Measurements from ENCODE around the gene RNF8.
"Not testable (repeated sequence)": the region's sequence is repeated elsewhere in the genome, so short reads cannot be mapped to it uniquely, and the experiment has no call there.

RNF8 gene

DNA sequence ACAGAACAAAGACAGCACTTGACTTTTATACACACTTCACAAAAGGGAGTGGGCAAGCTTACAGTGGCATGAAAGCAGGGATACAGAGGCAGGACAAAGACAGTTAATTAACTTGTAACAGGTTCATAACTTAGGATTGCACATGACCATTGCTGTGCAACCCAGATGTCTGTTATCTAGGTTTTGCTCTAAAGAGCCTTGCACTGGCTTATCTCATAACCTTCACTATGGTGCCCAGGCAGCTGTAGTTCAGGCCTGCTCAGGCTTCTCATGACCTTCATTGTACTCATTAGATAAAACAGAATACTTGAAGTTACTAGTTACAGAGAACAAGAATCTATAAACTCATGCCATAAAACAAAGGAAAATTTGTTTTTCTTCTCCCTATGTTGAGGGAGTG, 47.9 kb downstream of the RNF8 start:
- DNase-seq: not testable (repeated sequence)

DNA sequence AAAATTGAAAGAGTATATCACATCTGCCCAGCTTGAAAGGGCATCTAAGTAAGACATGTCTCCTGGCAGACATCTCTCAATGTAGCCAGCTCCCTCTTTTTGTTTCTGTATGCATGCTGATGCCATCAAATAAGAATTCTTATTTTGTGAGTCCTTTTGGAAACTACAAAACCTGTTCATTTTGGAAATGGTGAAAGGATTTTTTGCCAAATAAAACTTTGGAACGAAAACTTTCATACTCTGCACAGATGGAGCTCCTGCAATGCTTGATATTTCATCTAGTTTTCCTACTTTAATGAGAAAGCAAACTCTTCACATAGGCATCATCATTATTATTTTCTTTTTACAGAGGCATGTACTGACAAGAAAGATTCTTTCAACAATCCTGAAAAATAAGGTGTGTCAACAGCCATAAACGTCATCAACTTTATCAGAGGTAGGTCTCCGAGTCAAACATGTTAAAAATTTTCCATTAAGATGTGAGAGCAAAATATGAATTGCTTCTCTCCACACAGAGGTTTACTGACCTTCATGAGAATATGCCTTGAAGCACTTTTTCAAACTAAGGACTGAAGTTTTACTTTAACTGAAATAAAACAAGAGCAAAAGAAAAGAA, 53.1 kb downstream of the RNF8 start:
- no peak for DNase-seq

DNA sequence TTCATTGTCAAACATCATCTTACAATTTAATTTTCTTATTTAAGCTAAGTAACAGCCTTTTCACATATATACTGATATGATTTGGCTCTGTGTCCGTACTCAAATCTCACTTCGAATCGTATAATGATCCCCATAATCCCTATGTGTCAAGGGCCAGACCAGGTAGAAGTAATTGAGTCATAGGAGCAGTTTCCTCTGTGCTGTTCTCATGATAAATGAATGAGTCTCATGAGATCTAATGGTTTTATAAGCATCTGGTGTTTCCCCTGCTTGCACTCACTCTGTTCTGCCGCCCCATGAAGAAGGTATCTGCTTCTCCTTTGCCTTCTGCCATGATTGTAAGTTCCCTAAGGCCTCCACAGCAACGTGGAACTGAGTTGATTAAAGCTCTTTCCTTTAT, 54.2 kb downstream of the RNF8 start:
- no peak for DNase-seq

DNA sequence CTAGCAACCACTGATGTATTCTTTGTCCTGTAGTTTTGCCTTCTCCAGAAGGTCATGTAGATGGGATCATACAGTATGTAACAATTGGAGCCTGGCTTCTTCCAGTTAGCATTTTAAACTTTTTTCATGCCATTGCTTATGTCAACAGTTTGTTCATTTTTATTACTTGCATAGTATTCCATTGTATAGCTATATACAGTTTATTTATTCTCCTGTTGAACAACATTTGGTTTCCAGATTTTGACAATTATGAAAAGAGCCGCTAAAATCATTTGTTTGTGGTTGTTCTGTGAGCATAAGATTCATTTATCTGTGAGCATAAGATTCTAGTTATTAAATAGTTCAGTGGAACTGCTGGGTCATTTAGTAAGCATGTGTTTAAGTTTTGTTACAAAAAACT, 55.7 kb downstream of the RNF8 start:
- DNase-seq: no peak

DNA sequence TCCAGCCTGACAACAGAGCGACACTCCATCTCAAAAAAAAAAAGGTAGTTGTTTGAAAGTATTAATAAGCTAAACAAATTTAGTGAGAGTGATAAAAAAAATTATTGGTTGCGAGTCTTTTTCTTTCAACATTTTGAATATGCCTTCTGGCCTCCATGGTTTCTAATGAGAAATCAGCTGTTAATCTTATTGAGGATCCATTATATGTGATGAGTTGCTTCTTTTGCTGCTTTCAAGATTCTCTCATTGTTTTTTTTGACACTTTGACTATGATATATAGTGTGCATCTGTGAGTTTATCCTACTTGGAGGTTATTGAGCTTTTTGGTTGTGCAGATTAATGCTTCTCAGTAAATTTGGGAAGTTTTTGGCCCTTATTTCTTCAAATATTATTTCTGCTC, 63.6 kb downstream of the RNF8 start:
- DNase-seq: no peak

DNA sequence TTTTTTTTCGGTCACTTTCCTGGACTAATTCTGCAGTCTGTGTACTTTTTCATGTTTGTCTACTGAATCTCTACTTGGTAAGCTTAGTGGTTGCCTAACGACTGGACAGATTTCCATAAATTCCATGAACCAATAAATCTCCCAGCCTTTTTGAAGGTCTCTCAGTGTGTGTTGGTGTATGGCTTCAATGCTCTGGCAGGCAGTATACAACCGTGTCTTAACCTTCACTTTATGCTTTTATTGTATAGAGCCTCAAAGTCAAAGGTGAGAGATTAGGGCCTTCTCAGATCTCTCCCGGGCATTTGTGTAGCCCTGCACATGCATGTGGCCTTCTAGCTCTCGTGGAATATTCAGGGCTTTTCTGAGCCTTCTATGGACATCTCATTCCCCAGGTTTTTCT, 64.9 kb downstream of the RNF8 start:
- DNase-seq: no peak

DNA sequence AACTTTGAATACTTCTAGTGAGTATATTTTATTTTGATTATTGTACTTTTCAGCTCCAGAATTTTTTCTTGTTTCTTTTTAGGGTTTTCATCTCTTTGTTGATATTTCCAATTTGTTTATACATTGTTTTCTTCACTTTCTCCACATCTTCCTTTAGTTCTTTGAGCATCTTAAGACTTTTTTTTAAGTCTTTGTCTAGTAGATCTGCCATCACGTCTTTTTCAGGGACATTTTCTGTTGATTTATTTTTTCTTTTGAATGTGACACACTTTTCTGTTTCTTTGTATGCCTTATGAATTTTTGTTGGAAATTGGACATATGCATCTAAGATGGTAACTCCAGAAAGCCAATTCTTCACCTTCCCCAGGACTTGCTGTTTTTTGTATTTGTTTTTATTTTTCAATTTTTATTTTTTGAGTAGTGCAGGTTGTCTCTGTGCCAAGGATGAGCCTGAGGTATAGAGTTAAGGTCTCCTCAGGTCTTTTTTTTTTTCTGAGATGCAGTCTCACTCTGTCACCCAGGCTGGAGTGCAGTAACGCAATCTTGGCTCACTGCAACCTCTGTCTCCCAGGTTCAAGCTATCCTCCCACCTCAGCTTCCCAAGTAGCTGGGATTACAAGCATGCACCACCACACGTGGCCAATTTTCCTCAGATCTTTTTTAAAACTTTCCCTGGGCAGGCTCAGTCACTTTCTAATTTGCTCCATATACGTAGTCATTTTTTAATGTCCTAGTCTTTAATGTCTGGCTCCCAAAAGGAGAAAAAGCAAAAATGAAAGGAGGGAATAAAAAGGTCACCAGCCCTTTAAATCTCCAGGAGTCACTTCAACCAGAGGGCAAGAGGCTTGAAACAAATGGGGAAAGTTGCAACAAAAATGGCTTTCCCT, 72.5 kb downstream of the RNF8 start:
- DNase-seq: no peak

DNA sequence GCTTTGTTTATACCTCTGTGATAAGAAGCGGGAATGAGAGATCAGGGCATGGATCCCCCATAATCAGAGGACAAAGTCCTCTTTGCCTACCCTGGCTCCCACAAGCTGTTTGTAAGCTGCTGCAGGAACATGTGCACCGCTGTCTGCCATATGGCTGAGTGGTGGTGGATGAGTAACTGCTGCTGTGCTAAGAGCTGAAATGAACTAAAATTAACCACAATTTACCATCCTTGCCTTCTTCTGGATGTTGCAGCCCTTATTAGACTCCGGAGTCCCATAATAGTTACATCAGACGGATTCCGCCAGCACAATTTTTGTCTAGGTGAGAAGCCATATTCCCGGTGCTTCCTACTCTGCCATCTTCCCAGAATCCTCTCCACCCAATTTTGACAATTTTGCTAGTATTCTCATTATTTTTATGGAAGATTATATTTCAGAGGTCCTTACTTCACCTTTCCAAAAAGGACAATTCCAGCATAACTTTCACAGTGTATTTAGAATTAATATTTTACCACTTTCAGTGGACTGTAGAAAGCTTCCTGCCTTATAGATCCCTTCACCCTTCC, 73.2 kb downstream of the RNF8 start:
- DNase-seq: no peak

DNA sequence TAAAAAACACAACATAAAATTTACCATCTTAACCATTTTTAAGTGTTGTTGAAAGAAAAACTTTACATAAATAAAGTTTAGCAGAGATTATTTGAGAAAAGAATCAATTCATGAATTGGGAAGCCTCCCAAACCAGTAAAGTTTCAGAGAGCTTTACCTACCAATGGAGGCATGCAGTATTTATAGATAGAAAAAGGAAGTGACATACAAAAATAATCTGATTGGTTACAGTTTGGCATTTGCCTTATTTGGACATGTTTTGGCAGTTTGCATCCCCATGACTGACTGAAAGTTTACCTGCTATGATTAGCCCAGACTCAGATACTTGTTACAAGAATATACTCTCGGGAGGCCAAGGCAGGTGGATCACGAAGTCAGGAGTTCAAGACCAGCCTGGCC, 75.6 kb downstream of the RNF8 start:
- DNase-seq: no peak

DNA sequence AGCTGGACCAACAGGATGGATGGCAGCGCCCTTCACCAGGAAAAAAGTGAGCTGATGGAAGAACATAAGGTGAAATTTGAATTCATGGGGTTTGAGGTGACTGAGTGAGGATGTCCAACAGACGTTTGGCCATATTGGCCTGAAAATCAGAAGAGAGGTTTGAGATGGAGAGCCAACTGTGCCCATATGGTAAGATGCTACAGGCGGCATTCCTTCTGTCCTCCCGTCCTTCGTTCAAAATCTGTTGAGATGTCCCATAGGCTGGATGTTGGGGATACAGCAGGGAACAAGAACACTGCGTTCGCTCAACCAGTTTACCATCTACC, 78.8 kb downstream of the RNF8 start:
- no peak for DNase-seq

DNA sequence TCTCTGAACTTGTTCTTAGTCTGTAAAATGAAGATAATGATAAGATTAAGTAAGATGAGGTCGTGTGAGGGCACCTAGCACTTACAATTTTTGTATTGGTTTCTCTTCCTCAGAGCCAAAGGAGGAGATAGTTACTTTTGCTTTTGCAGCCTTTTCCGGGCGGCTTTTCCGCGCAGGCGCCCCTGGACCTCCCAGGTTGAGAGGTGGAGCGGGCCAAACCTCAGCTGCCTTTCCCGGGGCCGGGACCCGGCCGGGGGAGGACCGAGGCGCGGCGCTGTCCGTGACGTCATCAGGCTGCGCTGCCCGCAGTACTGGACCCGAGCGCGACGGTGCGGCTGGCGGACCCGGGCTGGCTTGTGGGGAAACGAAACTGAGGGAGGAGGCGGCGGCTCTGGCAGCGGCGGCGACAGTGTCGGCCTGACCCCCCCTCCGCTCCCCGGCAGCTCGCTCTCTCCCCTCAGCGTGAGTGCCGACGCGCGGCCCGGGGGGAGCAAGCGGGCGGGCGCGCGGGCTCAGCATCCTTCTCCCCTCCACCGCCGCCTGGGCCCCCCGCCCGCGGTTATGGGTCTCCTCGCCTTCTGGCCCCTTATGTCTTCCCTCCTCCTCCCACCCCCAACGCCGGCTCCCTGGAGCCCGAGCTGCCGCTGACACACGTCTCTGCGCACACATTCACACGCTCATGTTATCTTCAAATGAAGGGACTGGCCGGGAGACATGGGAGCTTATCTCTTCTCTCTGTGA, 79.3 kb downstream of the RNF8 start, which contains the start of gene CMTR1:
CMTR1 (plus strand) TSS at position 306 of the 741 bp plus-strand sequence. CDS start 2,409 bp downstream, outside the sequence.
- DNase-seq: peak; percentile 99

DNA sequence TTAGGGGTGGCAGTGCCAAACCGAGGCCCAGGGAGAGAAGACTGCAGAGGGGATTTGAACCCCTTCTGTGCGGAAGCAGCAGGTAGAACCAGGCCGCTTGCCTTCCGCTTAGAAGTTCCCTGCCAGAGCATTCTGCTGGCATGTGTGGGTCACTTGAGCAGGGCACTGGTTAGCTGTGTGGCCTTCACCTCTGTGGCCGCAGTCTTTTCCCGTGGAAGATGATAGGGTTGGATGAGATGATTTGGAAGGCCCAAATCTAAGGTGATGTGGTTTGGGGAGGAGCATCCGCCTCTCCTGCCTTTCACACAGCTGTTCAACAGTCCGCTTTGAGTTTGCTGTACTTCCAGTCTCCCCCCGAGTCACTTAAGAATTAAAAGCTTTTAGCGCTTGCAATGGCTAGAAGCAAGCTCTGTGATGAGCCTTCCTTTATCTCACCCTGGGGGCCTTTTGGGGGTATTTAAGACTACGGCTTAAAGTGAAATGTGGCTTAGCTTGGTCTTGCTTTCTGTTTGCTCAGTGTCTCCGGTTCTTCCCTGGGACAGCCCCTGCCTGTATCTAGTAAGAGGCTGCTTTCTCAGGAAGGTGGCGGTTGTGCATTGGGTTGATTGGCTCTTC, 80.0 kb downstream of the RNF8 start:
- no peak for DNase-seq

DNA sequence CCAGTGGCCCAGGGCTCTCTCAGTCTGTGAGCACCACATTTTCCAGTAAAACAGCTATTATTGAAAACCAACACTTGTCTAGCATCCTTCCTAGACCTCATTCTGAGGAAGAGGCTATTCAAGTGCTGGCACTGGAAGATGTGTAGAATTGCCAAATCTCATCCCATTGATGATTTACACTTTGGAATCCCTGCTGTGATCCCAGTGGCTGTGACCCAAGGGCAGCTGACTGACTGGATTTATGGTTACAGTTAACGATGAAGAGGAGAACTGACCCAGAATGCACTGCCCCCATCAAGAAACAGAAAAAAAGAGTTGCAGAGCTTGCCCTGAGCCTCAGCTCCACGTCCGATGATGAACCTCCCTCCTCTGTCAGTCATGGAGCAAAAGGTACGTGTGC, 81.6 kb downstream of the RNF8 start:
- DNase-seq: no peak

DNA sequence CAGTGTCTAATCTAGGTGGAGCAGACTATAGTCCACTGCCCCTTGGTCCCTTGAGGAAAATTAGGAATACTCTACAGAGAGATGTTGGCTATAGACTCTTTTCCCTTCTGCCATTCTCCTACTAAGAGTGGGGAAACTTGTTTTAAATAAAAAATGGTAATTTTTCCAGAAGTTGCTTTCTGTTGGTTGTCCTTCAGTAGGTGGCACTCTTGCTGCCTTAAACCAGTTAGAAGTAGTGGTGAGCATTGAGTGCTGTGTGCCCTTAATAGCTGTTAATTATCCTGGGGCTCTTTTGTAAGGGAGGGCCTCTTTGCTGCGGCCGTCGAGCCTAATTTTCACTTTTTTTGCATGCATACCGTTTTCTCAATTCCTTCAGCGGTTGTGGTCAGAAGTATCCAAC, 82.0 kb downstream of the RNF8 start:
- no peak for DNase-seq

DNA sequence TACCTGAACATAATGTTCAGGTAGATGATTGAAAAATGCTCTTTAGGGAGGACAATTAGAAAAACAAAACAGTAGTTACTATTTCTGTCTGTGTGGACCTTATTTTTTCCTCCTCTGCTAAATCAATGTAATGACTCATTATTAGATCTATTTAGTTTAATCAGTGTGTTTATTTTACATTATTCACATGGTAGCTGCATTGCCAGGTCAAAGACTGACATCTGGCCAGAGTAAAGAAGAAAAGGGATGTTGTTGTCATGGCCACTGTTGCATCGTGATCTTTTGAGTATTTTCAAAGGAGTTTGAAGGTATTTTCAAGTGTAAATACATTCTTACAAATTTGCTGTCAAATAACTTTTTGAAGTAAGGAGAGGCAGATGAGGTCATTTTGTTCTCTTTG, 85.1 kb downstream of the RNF8 start:
- DNase-seq: no peak

DNA sequence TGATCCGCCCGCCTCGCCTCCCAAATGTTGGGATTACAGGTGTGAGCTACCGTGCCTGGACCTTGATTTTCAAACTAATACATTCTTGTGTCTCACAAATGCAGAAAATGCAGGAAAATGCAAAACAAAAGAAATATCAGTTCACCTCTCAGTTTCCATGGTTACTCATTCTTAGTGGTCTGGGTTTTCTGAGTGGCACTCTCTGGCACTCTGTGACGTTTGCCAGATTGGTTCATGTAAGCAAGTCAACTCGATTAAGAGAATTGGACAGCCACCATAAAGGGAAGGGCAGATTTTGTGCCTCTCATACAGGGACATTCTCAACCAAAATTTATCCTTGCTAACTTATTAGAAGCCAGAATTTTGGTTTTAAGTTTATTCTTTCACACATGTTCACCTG, 87.9 kb downstream of the RNF8 start:
- no peak for DNase-seq

DNA sequence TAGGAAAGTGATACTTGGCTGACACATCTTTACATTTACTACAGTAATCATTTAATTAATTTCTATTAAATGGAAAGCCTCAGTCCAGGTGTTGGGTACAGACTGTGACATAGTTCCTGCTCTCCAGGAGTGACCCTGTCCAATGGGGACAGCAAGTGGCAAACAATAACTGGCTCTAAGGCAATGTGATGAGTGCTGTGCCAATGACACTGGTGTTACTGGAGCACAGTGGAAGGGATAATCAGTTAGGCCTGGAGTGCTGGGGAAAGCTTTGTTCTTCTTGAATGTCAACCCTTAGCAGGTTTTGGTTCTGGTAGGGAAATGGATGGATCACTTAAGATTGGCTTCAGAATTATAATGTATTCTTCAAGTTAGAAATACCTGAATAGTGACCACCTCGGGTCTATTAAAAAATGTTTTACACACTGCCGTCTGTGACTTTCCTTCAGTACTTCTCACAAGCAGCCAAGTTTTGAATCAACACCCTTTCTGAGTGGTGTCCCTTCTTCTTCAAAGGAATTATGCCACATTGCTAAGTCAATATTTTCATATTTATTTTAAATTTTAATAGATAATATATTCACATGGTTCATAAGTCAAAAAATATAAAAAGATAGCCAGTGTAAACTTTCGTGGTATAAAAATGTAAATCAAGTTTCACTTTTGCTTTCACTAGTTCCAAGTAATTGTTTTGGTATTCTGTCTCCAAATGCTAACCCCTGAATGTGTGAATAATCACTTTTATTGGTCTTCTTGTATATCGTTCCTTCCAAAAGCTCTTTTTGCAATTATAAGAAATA, 88.8 kb downstream of the RNF8 start:
- DNase-seq: no peak

DNA sequence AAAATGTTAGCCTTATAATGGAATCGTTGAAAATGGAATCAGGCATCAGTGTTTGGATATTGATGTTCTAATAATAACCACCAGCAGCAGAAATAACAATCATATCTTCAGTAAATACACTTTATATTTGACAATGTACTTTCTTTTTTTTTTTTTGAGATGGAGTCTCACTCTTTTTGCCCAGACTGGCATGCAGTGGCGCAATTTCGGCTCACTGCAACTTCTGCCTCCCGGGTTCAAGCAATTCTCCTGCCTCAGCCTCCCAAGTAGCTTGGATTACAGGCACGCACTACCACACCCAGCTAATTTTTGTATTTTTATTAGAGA, 89.4 kb downstream of the RNF8 start:
- DNase-seq: not testable (repeated sequence)
